GM12892 (cell line): ENCODE results near the gene LMNB1.
"Not testable (repeated sequence)": the region's sequence is repeated elsewhere in the genome, so short reads cannot be mapped to it uniquely, and the experiment has no call there.

Experiments used
- POLR2A ChIP-seq: IDR thresholded peaks from 2 replicates; pipeline ENCODE4 v1.6.1; 2011; ENCODE audit warnings: low read depth, low read length, control low read depth
- POLR2AphosphoS5 ChIP-seq: IDR thresholded peaks from 2 replicates; pipeline ENCODE4 v1.6.1; 2011; ENCODE audit warnings: low read depth, low read length, control low read depth

DNA sequence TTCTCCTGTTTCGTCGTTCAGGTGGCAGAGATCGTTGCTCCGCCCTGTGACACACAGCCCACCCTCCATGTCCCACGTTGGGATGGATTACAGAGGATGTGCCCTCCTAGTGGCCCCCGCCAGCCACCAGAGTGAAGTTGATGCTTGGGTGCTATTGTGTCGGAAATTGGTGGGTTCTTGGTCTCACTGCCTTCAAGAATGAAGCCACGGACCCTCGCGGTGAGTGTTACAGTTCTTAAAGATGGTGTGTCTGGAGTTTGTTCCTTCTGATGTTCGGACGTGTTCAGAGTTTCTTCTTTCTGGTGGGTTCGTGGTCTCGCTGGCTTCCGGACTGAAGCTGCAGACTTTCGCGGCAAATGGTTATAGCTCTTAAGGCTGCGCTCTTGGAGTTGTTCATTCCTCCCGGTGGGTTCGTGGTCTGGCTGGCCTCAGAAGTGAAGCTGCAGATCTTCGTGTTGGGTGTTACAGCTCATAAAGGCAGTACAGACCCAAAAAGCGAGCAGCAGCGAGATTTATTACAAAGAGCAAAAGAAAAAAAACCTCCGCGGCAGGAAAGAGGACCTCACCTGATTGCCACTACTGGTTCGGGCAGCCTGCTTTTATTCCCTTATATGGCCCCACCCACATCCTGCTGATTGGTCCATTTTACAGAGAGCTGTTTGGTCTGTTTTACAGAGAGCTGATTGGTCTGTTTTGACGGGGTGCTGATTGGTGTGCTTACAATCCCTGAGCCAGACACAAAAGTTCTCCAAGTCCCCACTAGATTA is 76.8 kb downstream of the LMNB1 start:
- TF ChIP-seq POLR2A, POLR2AphosphoS5: not testable (repeated sequence)
